ENCODE measurements around the gene SPEG.

SPEG gene

GRCh38 chr2:219517954-219518778, 83.5 kb downstream of the SPEG start:
- peak; percentile 63 for DNase-seq

- DNase-seq, result no peak
Measured at GRCh38 chr2:219519526-219519916, 84.9 kb downstream of the SPEG start.

- DNase-seq, result peak; percentile 36
Measured at GRCh38 chr2:219520079-219520478, 85.4 kb downstream of the SPEG start.

- DNase-seq, result peak; percentile 75
Measured at GRCh38 chr2:219521066-219521880, 86.6 kb downstream of the SPEG start.

- DNase-seq, result peak; percentile 46
Measured at GRCh38 chr2:219522111-219523030, 87.7 kb downstream of the SPEG start.

- DNase-seq, result peak; percentile 36
Measured at GRCh38 chr2:219523031-219523671, 88.5 kb downstream of the SPEG start.

- DNase-seq, result no peak
Measured at GRCh38 chr2:219524817-219525216, 90.2 kb downstream of the SPEG start.

GRCh38 chr2:219525533-219526232, 91.0 kb downstream of the SPEG start:
- no peak for DNase-seq

- DNase-seq, result no peak
Measured at GRCh38 chr2:219526320-219527075, 91.9 kb downstream of the SPEG start.

- DNase-seq, result peak; percentile 20
Measured at GRCh38 chr2:219527076-219527394, 92.4 kb downstream of the SPEG start.

- DNase-seq, result no peak
Measured at GRCh38 chr2:219527472-219527871, 92.8 kb downstream of the SPEG start.

GRCh38 chr2:219530048-219530963, 95.7 kb downstream of the SPEG start:
- peak; percentile 83 for DNase-seq

GRCh38 chr2:219531639-219532377, 97.2 kb downstream of the SPEG start:
- peak; percentile 25 for DNase-seq

GRCh38 chr2:219532378-219532649, 97.7 kb downstream of the SPEG start:
- DNase-seq, result no peak

GRCh38 chr2:219533930-219534661, 99.5 kb downstream of the SPEG start:
- peak; percentile 16 for DNase-seq

GRCh38 chr2:219536425-219536824, 101.8 kb downstream of the SPEG start:
- DNase-seq, result no peak

GRCh38 chr2:219536967-219537366, 102.3 kb downstream of the SPEG start:
- no peak for DNase-seq

- no peak for DNase-seq
Measured at GRCh38 chr2:219537657-219538488, 103.2 kb downstream of the SPEG start.
